ENCODE results near the gene PPP4R4. TPM values are rescaled to one million over a fixed set of nuclear protein-coding genes. Genes with fewer than 3 reads are reported as not detected.

The PPP4R4 gene
- total RNA-seq, 1 experiment from 2014 or later = 3.9 TPM

DNA sequence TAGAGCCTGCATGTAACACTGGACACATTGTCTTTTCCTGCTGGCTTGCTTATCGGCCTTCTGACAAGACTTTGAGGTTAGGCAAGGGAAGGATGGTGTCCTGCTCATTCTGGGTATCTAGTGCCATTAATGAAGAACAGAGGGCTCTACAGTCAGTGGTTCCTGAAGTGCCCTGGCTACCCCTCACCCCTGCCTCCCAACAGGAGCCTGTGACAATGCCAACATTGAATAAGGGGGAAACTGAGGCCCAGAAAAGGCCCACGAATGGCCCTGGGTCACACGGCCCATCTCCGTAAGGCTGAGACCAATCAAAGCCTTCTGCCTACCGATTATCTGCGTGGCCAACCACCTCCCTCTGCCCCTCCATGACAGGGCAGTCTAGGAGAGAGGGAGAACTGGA lies 46.8 kb upstream of the PPP4R4 start:
- H3K4me3 Mint-ChIP-seq = no peak overlapping the region
- no peak overlapping the region for H2AK5ac ChIP-seq (ENCODE audit: insufficient read length, low read length)
- no peak overlapping the region for H3K18ac ChIP-seq (ENCODE audit: insufficient read length, low read depth, low read length)
- H3K4me1 ChIP-seq (ENCODE audit: insufficient read depth, low read length) = no peaks in the 10 kb centered on the region; the same call in 1 of the 2 replicates
- H4K5ac ChIP-seq (ENCODE audit: insufficient read length, low read depth, low read length) = no peak overlapping the region
- H3K23me2 ChIP-seq (ENCODE audit: insufficient read length, low read depth, low read length, poor library complexity, severe bottlenecking) = peaks cover 7% of the 10 kb centered on the region
- no peak overlapping the region for H2BK20ac ChIP-seq (ENCODE audit: low read depth, low read length, poor library complexity, severe bottlenecking)
- no peak overlapping the region for H2BK5ac ChIP-seq (ENCODE audit: insufficient read length, low read length)
- WGBS (ENCODE audit: extremely low coverage, insufficient read length, low lambda C conversion rate) = no CpG with 5 or more reads among the region's 6 CpGs
- no peak overlapping the region for H3K4ac ChIP-seq (ENCODE audit: low read depth, low read length)
- no peaks in the 10 kb centered on the region for H3K36me3 Mint-ChIP-seq (ENCODE audit: insufficient read depth in 1 of 3, low read depth in 3 of 3)
- no peak overlapping the region for H3K9ac ChIP-seq (ENCODE audit: extremely low read depth, insufficient read length, low read length)
- H3K27ac Mint-ChIP-seq = no peak overlapping the region
- TF ChIP-seq, protein P1, sequence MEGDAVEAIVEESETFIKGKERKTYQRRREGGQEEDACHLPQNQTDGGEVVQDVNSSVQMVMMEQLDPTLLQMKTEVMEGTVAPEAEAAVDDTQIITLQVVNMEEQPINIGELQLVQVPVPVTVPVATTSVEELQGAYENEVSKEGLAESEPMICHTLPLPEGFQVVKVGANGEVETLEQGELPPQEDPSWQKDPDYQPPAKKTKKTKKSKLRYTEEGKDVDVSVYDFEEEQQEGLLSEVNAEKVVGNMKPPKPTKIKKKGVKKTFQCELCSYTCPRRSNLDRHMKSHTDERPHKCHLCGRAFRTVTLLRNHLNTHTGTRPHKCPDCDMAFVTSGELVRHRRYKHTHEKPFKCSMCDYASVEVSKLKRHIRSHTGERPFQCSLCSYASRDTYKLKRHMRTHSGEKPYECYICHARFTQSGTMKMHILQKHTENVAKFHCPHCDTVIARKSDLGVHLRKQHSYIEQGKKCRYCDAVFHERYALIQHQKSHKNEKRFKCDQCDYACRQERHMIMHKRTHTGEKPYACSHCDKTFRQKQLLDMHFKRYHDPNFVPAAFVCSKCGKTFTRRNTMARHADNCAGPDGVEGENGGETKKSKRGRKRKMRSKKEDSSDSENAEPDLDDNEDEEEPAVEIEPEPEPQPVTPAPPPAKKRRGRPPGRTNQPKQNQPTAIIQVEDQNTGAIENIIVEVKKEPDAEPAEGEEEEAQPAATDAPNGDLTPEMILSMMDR (conservative IDR thresholded peaks at IDR 0.05) = no peak
- no peak overlapping the region for H3T11ph ChIP-seq (ENCODE audit: low read length)
- H3K79me2 ChIP-seq (ENCODE audit: insufficient read depth, low read length) = no peaks in the 10 kb centered on the region
- no peaks in the 10 kb centered on the region for H3K79me1 ChIP-seq (ENCODE audit: insufficient read depth, low read depth, low read length, poor library complexity, severe bottlenecking)
- H3K4me1 Mint-ChIP-seq = peaks cover 16% of the 10 kb centered on the region in 2 experiments
- H3K56ac ChIP-seq (ENCODE audit: insufficient read length, low read depth, low read length) = no peak overlapping the region
- H3K9me3 ChIP-seq (ENCODE audit: control insufficient read depth, low read depth, low read length) = no peaks in the 10 kb centered on the region
- H3K23ac ChIP-seq (ENCODE audit: insufficient read length, low read depth, low read length) = no peak overlapping the region
- H3K27me3 ChIP-seq (ENCODE audit: insufficient read depth, low read length) = no peaks in the 10 kb centered on the region
- H3K27me3 Mint-ChIP-seq (ENCODE audit: low read depth) = peaks cover 3% of the 10 kb centered on the region
- no peak overlapping the region for H2BK120ac ChIP-seq (ENCODE audit: low read depth, low read length, poor library complexity, severe bottlenecking)
- no peak overlapping the region for H4K8ac ChIP-seq (replicated peaks; ENCODE audit: insufficient read length, low read depth, low read length)
- no peaks in the 10 kb centered on the region for H3K9me3 Mint-ChIP-seq
- no peak overlapping the region for H2BK12ac ChIP-seq (ENCODE audit: insufficient read length, low read depth, low read length)
- H3K14ac ChIP-seq (ENCODE audit: insufficient read depth, low read length) = no peak overlapping the region
- peak; percentile 10 for DNase-seq
- H3K4me2 ChIP-seq (ENCODE audit: insufficient read depth, insufficient read length, low read length) = no peak overlapping the region
- no peaks in the 10 kb centered on the region for H4K20me1 ChIP-seq (ENCODE audit: control insufficient read depth, insufficient read depth, insufficient read length)
- no peak overlapping the region for H2BK15ac ChIP-seq (ENCODE audit: low read depth, low read length)
- H4K91ac ChIP-seq (ENCODE audit: insufficient read length, low read depth, low read length) = no peak overlapping the region
- no peak overlapping the region for H2AFZ ChIP-seq (ENCODE audit: low read length)
- H3K27ac ChIP-seq (ENCODE audit: insufficient read length, low read depth, low read length) = no peak overlapping the region
